Vagina (tissue), 2 donors: ENCODE results near the gene PAK1.

ENCODE experiments used
- POLR2A ChIP-seq, 2 donors: fragments of 450-650 bp; IDR thresholded peaks; one replicate each; pipeline ENCODE4 v1.6.1; 2017; ENCODE audit warnings: antibody characterized with exemption in 2 of 2, mild to moderate bottlenecking in 2 of 2, moderate library complexity in 2 of 2
- POLR2AphosphoS5 ChIP-seq, 2 donors: sonication (generic); formaldehyde crosslinking; IDR thresholded peaks; one replicate each; pipeline ENCODE4 v1.9.0; 2017; ENCODE audit warnings: antibody characterized with exemption in 2 of 2, mild to moderate bottlenecking in 2 of 2, low read depth in 1 of 2; ENCODE audit not compliant: insufficient read depth in 1 of 2
- TF ChIP-seq, protein P1 (sequence below), 3 experiments: fragments of 450-650 bp in 2 of 3; fragments of 200-600 bp in 1 of 3; sonication (generic) in 1 of 3; IDR thresholded peaks; one replicate each; pipeline ENCODE4 v1.5.1; 2017 to 2019; ENCODE audit warnings: antibody characterized with exemption in 3 of 3, mild to moderate bottlenecking in 2 of 3, moderate library complexity in 2 of 3

DNA sequence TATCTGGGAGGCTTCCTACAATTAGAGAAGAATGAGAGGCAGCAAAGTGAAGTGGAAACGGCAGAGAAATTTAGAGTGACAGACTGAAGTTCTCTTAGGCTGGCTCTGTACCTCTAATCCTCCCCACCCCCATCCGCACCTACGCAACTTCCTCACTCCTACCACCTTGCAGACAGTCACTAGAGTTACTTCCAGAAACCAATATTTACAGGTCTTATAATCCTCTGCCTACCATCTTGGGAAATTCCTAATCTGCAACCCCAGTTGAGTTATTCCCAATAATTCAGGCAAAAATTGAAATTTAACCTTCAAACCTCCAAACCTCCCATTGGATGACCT lies 71.7 kb downstream of the PAK1 start:
- TF ChIP-seq POLR2A (IDR thresholded peaks at IDR 0.05) (no peak), POLR2AphosphoS5 (IDR thresholded peaks at IDR 0.05; ENCODE audit: insufficient read depth in 1 of 2, low read depth in 1 of 2) (no peak)
- TF ChIP-seq, protein P1, sequence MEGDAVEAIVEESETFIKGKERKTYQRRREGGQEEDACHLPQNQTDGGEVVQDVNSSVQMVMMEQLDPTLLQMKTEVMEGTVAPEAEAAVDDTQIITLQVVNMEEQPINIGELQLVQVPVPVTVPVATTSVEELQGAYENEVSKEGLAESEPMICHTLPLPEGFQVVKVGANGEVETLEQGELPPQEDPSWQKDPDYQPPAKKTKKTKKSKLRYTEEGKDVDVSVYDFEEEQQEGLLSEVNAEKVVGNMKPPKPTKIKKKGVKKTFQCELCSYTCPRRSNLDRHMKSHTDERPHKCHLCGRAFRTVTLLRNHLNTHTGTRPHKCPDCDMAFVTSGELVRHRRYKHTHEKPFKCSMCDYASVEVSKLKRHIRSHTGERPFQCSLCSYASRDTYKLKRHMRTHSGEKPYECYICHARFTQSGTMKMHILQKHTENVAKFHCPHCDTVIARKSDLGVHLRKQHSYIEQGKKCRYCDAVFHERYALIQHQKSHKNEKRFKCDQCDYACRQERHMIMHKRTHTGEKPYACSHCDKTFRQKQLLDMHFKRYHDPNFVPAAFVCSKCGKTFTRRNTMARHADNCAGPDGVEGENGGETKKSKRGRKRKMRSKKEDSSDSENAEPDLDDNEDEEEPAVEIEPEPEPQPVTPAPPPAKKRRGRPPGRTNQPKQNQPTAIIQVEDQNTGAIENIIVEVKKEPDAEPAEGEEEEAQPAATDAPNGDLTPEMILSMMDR (IDR thresholded peaks at IDR 0.05) = no peak
